H9 (cell line): ENCODE results near the gene SLC6A18. TPM values are rescaled to one million over a fixed set of nuclear protein-coding genes. Genes with fewer than 3 reads are reported as not detected.

Experiments used
- DNase-seq: peaks from one replicate; pipeline ENCODE4 v3.0.0-alpha.2; 2017
- H2AFZ ChIP-seq: one replicate; pipeline ENCODE4 v1.6.1; 2013; ENCODE audit warnings: mild to moderate bottlenecking, low read length, control low read depth, moderate library complexity
- H2AK5ac ChIP-seq: 2 replicates; pipeline ENCODE4 v1.6.1; 2013; ENCODE audit warnings: low read length, control low read depth, mixed read lengths; ENCODE audit not compliant: insufficient read length
- H2BK120ac ChIP-seq: one replicate; pipeline ENCODE4 v1.6.1; 2013; ENCODE audit warnings: low read depth, mild to moderate bottlenecking, low read length, control low read depth, inconsistent platforms; ENCODE audit not compliant: poor library complexity, severe bottlenecking
- H2BK12ac ChIP-seq: 2 replicates; pipeline ENCODE4 v1.6.1; 2013; ENCODE audit warnings: low read length, control low read depth, mixed read lengths, low read depth; ENCODE audit not compliant: insufficient read length
- H2BK15ac ChIP-seq: 2 replicates; pipeline ENCODE4 v1.6.1; 2013; ENCODE audit warnings: low read depth, low read length, control low read depth
- H2BK20ac ChIP-seq: one replicate; pipeline ENCODE4 v1.6.1; 2013; ENCODE audit warnings: low read depth, mild to moderate bottlenecking, low read length, control low read depth, inconsistent platforms; ENCODE audit not compliant: poor library complexity, severe bottlenecking
- H2BK5ac ChIP-seq: 2 replicates; pipeline ENCODE4 v1.6.1; 2013; ENCODE audit warnings: low read length, control low read depth, mixed read lengths; ENCODE audit not compliant: insufficient read length
- H3K14ac ChIP-seq: 2 replicates; pipeline ENCODE4 v1.6.1; 2013; ENCODE audit warnings: low read length, control low read depth; ENCODE audit not compliant: insufficient read depth
- H3K18ac ChIP-seq: 2 replicates; pipeline ENCODE4 v1.6.1; 2013; ENCODE audit warnings: low read depth, mild to moderate bottlenecking, mixed read lengths, low read length, control low read depth; ENCODE audit not compliant: insufficient read length
- H3K23ac ChIP-seq: 2 replicates; pipeline ENCODE4 v1.6.1; 2013; ENCODE audit warnings: low read length, control low read depth, mixed read lengths, low read depth; ENCODE audit not compliant: insufficient read length
- H3K23me2 ChIP-seq: 2 replicates; pipeline ENCODE4 v1.6.1; 2013; ENCODE audit warnings: low read depth, mild to moderate bottlenecking, mixed read lengths, low read length, control low read depth; ENCODE audit not compliant: insufficient read length, poor library complexity, severe bottlenecking
- H3K27ac ChIP-seq: 2 replicates; pipeline ENCODE4 v1.5.1; 2013; ENCODE audit warnings: low read length, control low read depth, mixed read lengths, low read depth; ENCODE audit not compliant: insufficient read length
- H3K27me3 ChIP-seq: 2 replicates; pipeline ENCODE4 v1.6.1; 2013; ENCODE audit warnings: low read length, control low read depth, inconsistent platforms; ENCODE audit not compliant: insufficient read depth
- H3K4ac ChIP-seq: 2 replicates; pipeline ENCODE4 v1.6.1; 2013; ENCODE audit warnings: low read depth, mild to moderate bottlenecking, control low read depth, inconsistent platforms, low read length, moderate library complexity
- H3K4me1 ChIP-seq: 2 replicates; pipeline ENCODE4 v1.6.1; 2013; ENCODE audit warnings: low read length, control low read depth, inconsistent platforms; ENCODE audit not compliant: insufficient read depth
- H3K4me2 ChIP-seq: 2 replicates; pipeline ENCODE4 v1.6.1; 2013; ENCODE audit warnings: low read length, control low read depth, mixed read lengths; ENCODE audit not compliant: insufficient read length, insufficient read depth
- H3K56ac ChIP-seq: 2 replicates; pipeline ENCODE4 v1.6.1; 2013; ENCODE audit warnings: low read depth, mild to moderate bottlenecking, mixed read lengths, low read length, control low read depth; ENCODE audit not compliant: insufficient read length
- H3K79me1 ChIP-seq: 2 replicates; pipeline ENCODE4 v1.6.1; 2013; ENCODE audit warnings: low read depth, mild to moderate bottlenecking, moderate library complexity, low read length, control low read depth, inconsistent platforms; ENCODE audit not compliant: insufficient read depth, poor library complexity, severe bottlenecking
- H3K79me2 ChIP-seq: 2 replicates; pipeline ENCODE4 v1.6.1; 2013; ENCODE audit warnings: low read length, control low read depth, inconsistent platforms; ENCODE audit not compliant: insufficient read depth
- H3K9ac ChIP-seq: 2 replicates; pipeline ENCODE4 v1.6.1; 2013; ENCODE audit warnings: low read length, control low read depth, mixed read lengths; ENCODE audit not compliant: insufficient read length; ENCODE audit errors: extremely low read depth
- H3K9me3 ChIP-seq: one replicate; pipeline ENCODE4 v1.6.1; 2013; ENCODE audit warnings: low read depth, low read length, inconsistent platforms; ENCODE audit not compliant: control insufficient read depth
- H3T11ph ChIP-seq: one replicate; pipeline ENCODE4 v1.6.1; 2013; ENCODE audit warnings: mild to moderate bottlenecking, low read length, control low read depth, inconsistent platforms
- H4K20me1 ChIP-seq: one replicate; pipeline ENCODE4 v1.6.1; 2013; ENCODE audit not compliant: control insufficient read depth, insufficient read length, insufficient read depth
- H4K5ac ChIP-seq: 2 replicates; pipeline ENCODE4 v1.6.1; 2013; ENCODE audit warnings: low read depth, mild to moderate bottlenecking, mixed read lengths, low read length, control low read depth; ENCODE audit not compliant: insufficient read length
- H4K8ac ChIP-seq: replicated peaks from 2 replicates; pipeline ENCODE4 v1.6.1; 2013; ENCODE audit warnings: low read length, control low read depth, mixed read lengths, low read depth; ENCODE audit not compliant: insufficient read length
- H4K91ac ChIP-seq: 2 replicates; pipeline ENCODE4 v1.6.1; 2013; ENCODE audit warnings: low read depth, mild to moderate bottlenecking, moderate library complexity, mixed read lengths, low read length, control low read depth; ENCODE audit not compliant: insufficient read length
- H3K27ac Mint-ChIP-seq, 3 experiments: 2 replicates in 2 of 3; 3 replicates in 1 of 3; pipeline ENCODE4 v1.8.0; 2020 to 2021; ENCODE audit warnings: mixed read lengths in 3 of 3, mild to moderate bottlenecking in 1 of 3, moderate library complexity in 1 of 3
- H3K27me3 Mint-ChIP-seq: 2 replicates; pipeline ENCODE4 v1.8.0; 2021; ENCODE audit warnings: low read depth, mild to moderate bottlenecking, moderate library complexity, mixed read lengths
- H3K36me3 Mint-ChIP-seq, 3 experiments: 2 replicates in 2 of 3; 3 replicates in 1 of 3; pipeline ENCODE4 v1.8.0; 2020 to 2021; ENCODE audit warnings: low read depth in 3 of 3, mixed read lengths in 3 of 3; ENCODE audit not compliant: insufficient read depth in 1 of 3
- H3K4me1 Mint-ChIP-seq, 2 experiments: 2 replicates each; pipeline ENCODE4 v1.8.0; 2020; ENCODE audit warnings: mixed read lengths in 2 of 2
- H3K4me3 Mint-ChIP-seq, 2 experiments: 2 replicates in 1 of 2; 3 replicates in 1 of 2; pipeline ENCODE4 v1.8.0; 2020 to 2021; ENCODE audit warnings: mild to moderate bottlenecking in 2 of 2, mixed read lengths in 2 of 2, moderate library complexity in 1 of 2
- H3K9me3 Mint-ChIP-seq, 2 experiments: 2 replicates in 1 of 2; 3 replicates in 1 of 2; pipeline ENCODE4 v1.8.0; 2020; ENCODE audit warnings: mild to moderate bottlenecking in 2 of 2, mixed read lengths in 2 of 2, moderate library complexity in 1 of 2
- WGBS: extraction: QIAGEN DNeasy Blood & Tissue Kit; methylation state at CpG from one replicate; pipeline ENCODE4 v1.1.7; 2013; ENCODE audit warnings: missing lambda C conversion rate, low lambda C conversion rate, mixed read lengths; ENCODE audit not compliant: insufficient read length; ENCODE audit errors: extremely low coverage; 5-methylcytosine and 5-hydroxymethylcytosine counted together
- total RNA-seq: library from RNA; stranded (reverse); gene quantifications from 2 replicates; pipeline ENCODE4 v1.2.1, GENCODE V29; 2021
- TF ChIP-seq, protein P1 (sequence below): fragments of 200-600 bp; sonication (generic); conservative IDR thresholded peaks from 3 replicates; pipeline ENCODE4 v1.8.0; 2021; ENCODE audit warnings: antibody characterized with exemption, mild to moderate bottlenecking

The SLC6A18 gene
- total RNA-seq, 1 experiment from 2014 or later = not detected

DNA sequence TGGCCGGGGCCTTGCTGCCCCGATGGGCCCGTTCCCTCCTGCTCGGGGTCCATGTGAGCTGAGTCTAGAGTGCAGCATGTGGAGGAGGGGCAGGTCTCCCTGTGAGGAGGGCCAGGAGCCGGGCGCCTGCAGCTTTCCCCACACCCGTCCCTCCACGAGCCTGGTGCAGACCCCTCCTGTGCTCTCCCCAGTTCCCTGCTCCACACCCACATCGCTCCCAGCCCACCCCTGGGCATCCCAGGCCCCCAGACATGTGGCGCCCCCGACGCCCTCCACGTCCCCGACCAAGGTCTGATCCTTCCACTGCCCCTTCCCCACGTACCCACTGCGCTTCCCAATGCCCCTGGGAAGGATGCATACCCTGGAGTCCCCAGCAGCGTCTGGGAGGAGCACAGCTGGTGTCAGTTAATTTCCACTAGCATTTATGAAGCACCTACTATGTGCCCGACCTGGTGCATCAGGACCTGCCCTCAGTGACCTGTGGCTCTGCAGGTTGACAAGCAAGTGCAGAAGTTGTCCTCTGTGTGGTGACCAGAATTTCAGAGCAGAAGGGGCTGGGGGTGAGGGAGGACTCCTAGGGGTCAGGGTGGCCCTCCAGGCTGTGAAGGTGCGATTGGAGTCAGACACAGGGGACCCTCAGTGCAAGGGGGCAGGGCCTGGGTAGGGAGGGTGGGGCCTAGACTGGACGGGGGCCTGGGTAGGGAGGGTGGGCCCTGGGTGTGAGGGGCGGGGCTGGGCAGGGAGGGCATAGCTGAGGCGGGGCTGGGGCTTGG, 10.8 kb upstream of the SLC6A18 start:
- Histone ChIP-seq H2AFZ (no peak overlapping the region), H2BK12ac (no peak overlapping the region), H2AK5ac (no peak overlapping the region), H4K20me1 (peaks cover 3% of the 10 kb centered on the region), H3K14ac (no peak overlapping the region), H4K91ac (no peak overlapping the region), H3K79me2 (no peaks in the 10 kb centered on the region), H3K23ac (no peak overlapping the region), H3K4me2 (no peak overlapping the region), H2BK120ac (no peak overlapping the region), H3K18ac (no peak overlapping the region), H3K9ac (no peak overlapping the region), H4K5ac (no peak overlapping the region), H2BK5ac (no peak overlapping the region), H3K56ac (no peak overlapping the region), H3K27ac (no peak overlapping the region), H3K79me1 (no peaks in the 10 kb centered on the region), H3K23me2 (no peaks in the 10 kb centered on the region), H3T11ph (no peak overlapping the region), H2BK20ac (no peak overlapping the region), H4K8ac (no peak overlapping the region), H3K4ac (no peak overlapping the region), H3K27me3 (no peaks in the 10 kb centered on the region), H3K9me3 (no peaks in the 10 kb centered on the region), H3K4me1 (no peaks in the 10 kb centered on the region), H2BK15ac (no peak overlapping the region)
- H3K9me3 Mint-ChIP-seq = peaks cover 0 to 6% of the 10 kb centered on the region in 2 experiments; a peak in 3 of 5 replicates
- H3K4me3 Mint-ChIP-seq = no peak overlapping the region
- peaks cover 11% of the 10 kb centered on the region for H3K27me3 Mint-ChIP-seq
- WGBS = no CpG with 5 or more reads among the region's 22 CpGs
- DNase-seq = no peak
- peaks cover 3 to 6% of the 10 kb centered on the region in 2 experiments; a peak in 2 of 4 replicates for H3K4me1 Mint-ChIP-seq
- H3K27ac Mint-ChIP-seq = no peak overlapping the region
- TF ChIP-seq, protein P1, sequence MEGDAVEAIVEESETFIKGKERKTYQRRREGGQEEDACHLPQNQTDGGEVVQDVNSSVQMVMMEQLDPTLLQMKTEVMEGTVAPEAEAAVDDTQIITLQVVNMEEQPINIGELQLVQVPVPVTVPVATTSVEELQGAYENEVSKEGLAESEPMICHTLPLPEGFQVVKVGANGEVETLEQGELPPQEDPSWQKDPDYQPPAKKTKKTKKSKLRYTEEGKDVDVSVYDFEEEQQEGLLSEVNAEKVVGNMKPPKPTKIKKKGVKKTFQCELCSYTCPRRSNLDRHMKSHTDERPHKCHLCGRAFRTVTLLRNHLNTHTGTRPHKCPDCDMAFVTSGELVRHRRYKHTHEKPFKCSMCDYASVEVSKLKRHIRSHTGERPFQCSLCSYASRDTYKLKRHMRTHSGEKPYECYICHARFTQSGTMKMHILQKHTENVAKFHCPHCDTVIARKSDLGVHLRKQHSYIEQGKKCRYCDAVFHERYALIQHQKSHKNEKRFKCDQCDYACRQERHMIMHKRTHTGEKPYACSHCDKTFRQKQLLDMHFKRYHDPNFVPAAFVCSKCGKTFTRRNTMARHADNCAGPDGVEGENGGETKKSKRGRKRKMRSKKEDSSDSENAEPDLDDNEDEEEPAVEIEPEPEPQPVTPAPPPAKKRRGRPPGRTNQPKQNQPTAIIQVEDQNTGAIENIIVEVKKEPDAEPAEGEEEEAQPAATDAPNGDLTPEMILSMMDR = no peak
- no peaks in the 10 kb centered on the region for H3K36me3 Mint-ChIP-seq
